ENCODE measurements around the gene PDE4D.

Gene PDE4D

GRCh38 chr5:59648949-59649921 is 244.3 kb downstream of the PDE4D start:
- DNase-seq = no peak

GRCh38 chr5:59648038-59648831 is 245.3 kb downstream of the PDE4D start:
- no peak for DNase-seq

- no peak for DNase-seq
Observed at GRCh38 chr5:59645380-59645779, 248.1 kb downstream of the PDE4D start.

GRCh38 chr5:59640411-59640810 is 253.1 kb downstream of the PDE4D start:
- no peak for DNase-seq

- DNase-seq = no peak
Observed at GRCh38 chr5:59637884-59638580, 255.5 kb downstream of the PDE4D start.

GRCh38 chr5:59629561-59629960 is 264.0 kb downstream of the PDE4D start:
- DNase-seq = no peak

GRCh38 chr5:59628062-59628828 is 265.3 kb downstream of the PDE4D start:
- no peak for DNase-seq

- no peak for DNase-seq
Observed at GRCh38 chr5:59624898-59625297, 268.6 kb downstream of the PDE4D start.

- DNase-seq = no peak
Observed at GRCh38 chr5:59622848-59623247, 270.7 kb downstream of the PDE4D start.

GRCh38 chr5:59621477-59621876 is 272.0 kb downstream of the PDE4D start:
- no peak for DNase-seq

GRCh38 chr5:59620535-59621212 is 272.9 kb downstream of the PDE4D start:
- no peak for DNase-seq

- DNase-seq = no peak
Observed at GRCh38 chr5:59618644-59619043, 274.9 kb downstream of the PDE4D start.

- no peak for DNase-seq
Observed at GRCh38 chr5:59617186-59617771, 276.2 kb downstream of the PDE4D start.

GRCh38 chr5:59616413-59616812 is 277.1 kb downstream of the PDE4D start:
- no peak for DNase-seq

- DNase-seq = no peak
Observed at GRCh38 chr5:59615272-59615671, 278.3 kb downstream of the PDE4D start.

GRCh38 chr5:59609501-59610265 is 283.8 kb downstream of the PDE4D start:
- DNase-seq = no peak

- DNase-seq = no peak
Observed at GRCh38 chr5:59608745-59609144, 284.8 kb downstream of the PDE4D start.

- no peak for DNase-seq
Observed at GRCh38 chr5:59607138-59607765, 286.3 kb downstream of the PDE4D start.

- DNase-seq = no peak
Observed at GRCh38 chr5:59605915-59606314, 287.6 kb downstream of the PDE4D start.

GRCh38 chr5:59604111-59604510 is 289.4 kb downstream of the PDE4D start:
- no peak for DNase-seq
